H9 (cell line): Measurements from ENCODE around the gene EHD1. TPM values are rescaled to one million over a fixed set of nuclear protein-coding genes. Genes with fewer than 3 reads are reported as not detected.

ENCODE experiments used
- DNase-seq: peaks from one replicate; pipeline ENCODE4 v3.0.0-alpha.2; 2017
- H2AFZ ChIP-seq: one replicate; pipeline ENCODE4 v1.6.1; 2013; ENCODE audit warnings: mild to moderate bottlenecking, low read length, control low read depth, moderate library complexity
- H2AK5ac ChIP-seq: 2 replicates; pipeline ENCODE4 v1.6.1; 2013; ENCODE audit warnings: low read length, control low read depth, mixed read lengths; ENCODE audit not compliant: insufficient read length
- H2BK120ac ChIP-seq: one replicate; pipeline ENCODE4 v1.6.1; 2013; ENCODE audit warnings: low read depth, mild to moderate bottlenecking, low read length, control low read depth, inconsistent platforms; ENCODE audit not compliant: poor library complexity, severe bottlenecking
- H2BK12ac ChIP-seq: 2 replicates; pipeline ENCODE4 v1.6.1; 2013; ENCODE audit warnings: low read length, control low read depth, mixed read lengths, low read depth; ENCODE audit not compliant: insufficient read length
- H2BK15ac ChIP-seq: 2 replicates; pipeline ENCODE4 v1.6.1; 2013; ENCODE audit warnings: low read depth, low read length, control low read depth
- H2BK20ac ChIP-seq: one replicate; pipeline ENCODE4 v1.6.1; 2013; ENCODE audit warnings: low read depth, mild to moderate bottlenecking, low read length, control low read depth, inconsistent platforms; ENCODE audit not compliant: poor library complexity, severe bottlenecking
- H2BK5ac ChIP-seq: 2 replicates; pipeline ENCODE4 v1.6.1; 2013; ENCODE audit warnings: low read length, control low read depth, mixed read lengths; ENCODE audit not compliant: insufficient read length
- H3K14ac ChIP-seq: 2 replicates; pipeline ENCODE4 v1.6.1; 2013; ENCODE audit warnings: low read length, control low read depth; ENCODE audit not compliant: insufficient read depth
- H3K18ac ChIP-seq: 2 replicates; pipeline ENCODE4 v1.6.1; 2013; ENCODE audit warnings: low read depth, mild to moderate bottlenecking, mixed read lengths, low read length, control low read depth; ENCODE audit not compliant: insufficient read length
- H3K23ac ChIP-seq: 2 replicates; pipeline ENCODE4 v1.6.1; 2013; ENCODE audit warnings: low read length, control low read depth, mixed read lengths, low read depth; ENCODE audit not compliant: insufficient read length
- H3K23me2 ChIP-seq: 2 replicates; pipeline ENCODE4 v1.6.1; 2013; ENCODE audit warnings: low read depth, mild to moderate bottlenecking, mixed read lengths, low read length, control low read depth; ENCODE audit not compliant: insufficient read length, poor library complexity, severe bottlenecking
- H3K27ac ChIP-seq: 2 replicates; pipeline ENCODE4 v1.5.1; 2013; ENCODE audit warnings: low read length, control low read depth, mixed read lengths, low read depth; ENCODE audit not compliant: insufficient read length
- H3K27me3 ChIP-seq: 2 replicates; pipeline ENCODE4 v1.6.1; 2013; ENCODE audit warnings: low read length, control low read depth, inconsistent platforms; ENCODE audit not compliant: insufficient read depth
- H3K4ac ChIP-seq: 2 replicates; pipeline ENCODE4 v1.6.1; 2013; ENCODE audit warnings: low read depth, mild to moderate bottlenecking, control low read depth, inconsistent platforms, low read length, moderate library complexity
- H3K4me1 ChIP-seq: 2 replicates; pipeline ENCODE4 v1.6.1; 2013; ENCODE audit warnings: low read length, control low read depth, inconsistent platforms; ENCODE audit not compliant: insufficient read depth
- H3K4me2 ChIP-seq: 2 replicates; pipeline ENCODE4 v1.6.1; 2013; ENCODE audit warnings: low read length, control low read depth, mixed read lengths; ENCODE audit not compliant: insufficient read length, insufficient read depth
- H3K56ac ChIP-seq: 2 replicates; pipeline ENCODE4 v1.6.1; 2013; ENCODE audit warnings: low read depth, mild to moderate bottlenecking, mixed read lengths, low read length, control low read depth; ENCODE audit not compliant: insufficient read length
- H3K79me1 ChIP-seq: 2 replicates; pipeline ENCODE4 v1.6.1; 2013; ENCODE audit warnings: low read depth, mild to moderate bottlenecking, moderate library complexity, low read length, control low read depth, inconsistent platforms; ENCODE audit not compliant: insufficient read depth, poor library complexity, severe bottlenecking
- H3K79me2 ChIP-seq: 2 replicates; pipeline ENCODE4 v1.6.1; 2013; ENCODE audit warnings: low read length, control low read depth, inconsistent platforms; ENCODE audit not compliant: insufficient read depth
- H3K9ac ChIP-seq: 2 replicates; pipeline ENCODE4 v1.6.1; 2013; ENCODE audit warnings: low read length, control low read depth, mixed read lengths; ENCODE audit not compliant: insufficient read length; ENCODE audit errors: extremely low read depth
- H3K9me3 ChIP-seq: one replicate; pipeline ENCODE4 v1.6.1; 2013; ENCODE audit warnings: low read depth, low read length, inconsistent platforms; ENCODE audit not compliant: control insufficient read depth
- H3T11ph ChIP-seq: one replicate; pipeline ENCODE4 v1.6.1; 2013; ENCODE audit warnings: mild to moderate bottlenecking, low read length, control low read depth, inconsistent platforms
- H4K20me1 ChIP-seq: one replicate; pipeline ENCODE4 v1.6.1; 2013; ENCODE audit not compliant: control insufficient read depth, insufficient read length, insufficient read depth
- H4K5ac ChIP-seq: 2 replicates; pipeline ENCODE4 v1.6.1; 2013; ENCODE audit warnings: low read depth, mild to moderate bottlenecking, mixed read lengths, low read length, control low read depth; ENCODE audit not compliant: insufficient read length
- H4K8ac ChIP-seq: replicated peaks from 2 replicates; pipeline ENCODE4 v1.6.1; 2013; ENCODE audit warnings: low read length, control low read depth, mixed read lengths, low read depth; ENCODE audit not compliant: insufficient read length
- H4K91ac ChIP-seq: 2 replicates; pipeline ENCODE4 v1.6.1; 2013; ENCODE audit warnings: low read depth, mild to moderate bottlenecking, moderate library complexity, mixed read lengths, low read length, control low read depth; ENCODE audit not compliant: insufficient read length
- H3K27ac Mint-ChIP-seq, 3 experiments: 2 replicates in 2 of 3; 3 replicates in 1 of 3; pipeline ENCODE4 v1.8.0; 2020 to 2021; ENCODE audit warnings: mixed read lengths in 3 of 3, mild to moderate bottlenecking in 1 of 3, moderate library complexity in 1 of 3
- H3K27me3 Mint-ChIP-seq: 2 replicates; pipeline ENCODE4 v1.8.0; 2021; ENCODE audit warnings: low read depth, mild to moderate bottlenecking, moderate library complexity, mixed read lengths
- H3K36me3 Mint-ChIP-seq, 3 experiments: 2 replicates in 2 of 3; 3 replicates in 1 of 3; pipeline ENCODE4 v1.8.0; 2020 to 2021; ENCODE audit warnings: low read depth in 3 of 3, mixed read lengths in 3 of 3; ENCODE audit not compliant: insufficient read depth in 1 of 3
- H3K4me1 Mint-ChIP-seq, 2 experiments: 2 replicates each; pipeline ENCODE4 v1.8.0; 2020; ENCODE audit warnings: mixed read lengths in 2 of 2
- H3K4me3 Mint-ChIP-seq, 2 experiments: 2 replicates in 1 of 2; 3 replicates in 1 of 2; pipeline ENCODE4 v1.8.0; 2020 to 2021; ENCODE audit warnings: mild to moderate bottlenecking in 2 of 2, mixed read lengths in 2 of 2, moderate library complexity in 1 of 2
- H3K9me3 Mint-ChIP-seq, 2 experiments: 2 replicates in 1 of 2; 3 replicates in 1 of 2; pipeline ENCODE4 v1.8.0; 2020; ENCODE audit warnings: mild to moderate bottlenecking in 2 of 2, mixed read lengths in 2 of 2, moderate library complexity in 1 of 2
- WGBS: extraction: QIAGEN DNeasy Blood & Tissue Kit; methylation state at CpG from one replicate; pipeline ENCODE4 v1.1.7; 2013; ENCODE audit warnings: missing lambda C conversion rate, low lambda C conversion rate, mixed read lengths; ENCODE audit not compliant: insufficient read length; ENCODE audit errors: extremely low coverage; 5-methylcytosine and 5-hydroxymethylcytosine counted together
- total RNA-seq: library from RNA; stranded (reverse); gene quantifications from 2 replicates; pipeline ENCODE4 v1.2.1, GENCODE V29; 2021
- TF ChIP-seq, protein P1 (sequence below): fragments of 200-600 bp; sonication (generic); conservative IDR thresholded peaks from 3 replicates; pipeline ENCODE4 v1.8.0; 2021; ENCODE audit warnings: antibody characterized with exemption, mild to moderate bottlenecking

Gene EHD1
- total RNA-seq, 1 experiment from 2014 or later: 31.0 TPM

DNA sequence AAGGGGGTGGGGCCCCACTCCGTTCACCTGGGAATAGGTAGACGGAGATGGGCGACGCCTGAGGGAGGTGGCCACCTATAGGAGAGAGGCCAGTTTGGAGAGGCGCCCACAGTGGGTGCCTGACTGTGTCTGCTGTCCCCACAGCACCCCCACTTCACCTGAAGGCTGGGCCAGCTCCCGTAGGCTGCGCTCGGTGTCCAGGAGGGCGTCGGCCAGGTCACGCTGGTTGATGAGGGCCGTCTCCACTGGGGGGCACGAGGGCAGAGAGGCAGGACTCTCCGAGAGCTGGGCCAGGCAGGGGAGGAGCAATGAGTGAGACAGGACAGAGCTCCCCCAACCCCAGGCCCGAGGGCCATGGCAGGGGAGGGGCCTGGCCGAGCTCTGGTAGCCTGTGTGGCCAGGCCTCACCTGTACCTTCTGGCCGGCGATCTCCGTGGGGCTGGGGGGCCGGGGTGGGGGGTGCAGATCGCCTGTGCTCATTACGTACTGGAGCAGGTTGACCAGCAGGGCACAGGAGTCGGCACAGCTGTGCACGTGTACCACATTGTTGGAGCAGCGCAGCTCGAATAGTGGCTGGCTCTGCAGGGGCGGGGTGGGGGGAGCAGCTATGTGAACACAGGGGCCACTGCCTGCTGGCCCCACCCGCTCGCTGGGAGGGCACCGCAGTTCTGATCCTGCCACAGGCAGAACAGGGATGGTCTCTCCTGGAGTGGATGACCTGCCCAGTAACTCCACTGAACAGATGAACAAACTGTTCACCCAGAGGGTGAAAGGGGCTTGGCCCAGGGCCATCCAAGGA is 23.9 kb upstream of the EHD1 start:
- Histone ChIP-seq H4K20me1 (no peaks in the 10 kb centered on the region), H3K4me2 (no peak overlapping the region), H3K23me2 (no peaks in the 10 kb centered on the region), H3K23ac (no peak overlapping the region), H2AK5ac (no peak overlapping the region), H3T11ph (no peak overlapping the region), H3K9me3 (no peaks in the 10 kb centered on the region), H3K9ac (no peak overlapping the region), H3K56ac (no peak overlapping the region), H2AFZ (no peak overlapping the region), H3K18ac (no peak overlapping the region), H4K5ac (no peak overlapping the region), H2BK20ac (no peak overlapping the region), H4K8ac (no peak overlapping the region), H2BK15ac (no peak overlapping the region; the same call in 1 of the 2 replicates), H2BK5ac (no peak overlapping the region), H3K4ac (no peak overlapping the region), H4K91ac (no peak overlapping the region), H2BK12ac (no peak overlapping the region), H3K79me2 (no peaks in the 10 kb centered on the region), H3K27ac (no peak overlapping the region), H3K4me1 (no peaks in the 10 kb centered on the region), H2BK120ac (no peak overlapping the region), H3K27me3 (no peaks in the 10 kb centered on the region), H3K14ac (no peak overlapping the region), H3K79me1 (no peaks in the 10 kb centered on the region)
- Mint-ChIP-seq H3K4me1 (no peaks in the 10 kb centered on the region), H3K36me3 (peaks cover 6 to 44% (median 39%) of the 10 kb centered on the region in 3 experiments; a peak in 6 of 7 replicates), H3K27me3 (no peaks in the 10 kb centered on the region), H3K27ac (no peak overlapping the region), H3K9me3 (no peaks in the 10 kb centered on the region), H3K4me3 (no peak overlapping the region)
- DNase-seq: no peak
- no CpG with 5 or more reads among the region's 30 CpGs for WGBS
- TF ChIP-seq, protein P1, sequence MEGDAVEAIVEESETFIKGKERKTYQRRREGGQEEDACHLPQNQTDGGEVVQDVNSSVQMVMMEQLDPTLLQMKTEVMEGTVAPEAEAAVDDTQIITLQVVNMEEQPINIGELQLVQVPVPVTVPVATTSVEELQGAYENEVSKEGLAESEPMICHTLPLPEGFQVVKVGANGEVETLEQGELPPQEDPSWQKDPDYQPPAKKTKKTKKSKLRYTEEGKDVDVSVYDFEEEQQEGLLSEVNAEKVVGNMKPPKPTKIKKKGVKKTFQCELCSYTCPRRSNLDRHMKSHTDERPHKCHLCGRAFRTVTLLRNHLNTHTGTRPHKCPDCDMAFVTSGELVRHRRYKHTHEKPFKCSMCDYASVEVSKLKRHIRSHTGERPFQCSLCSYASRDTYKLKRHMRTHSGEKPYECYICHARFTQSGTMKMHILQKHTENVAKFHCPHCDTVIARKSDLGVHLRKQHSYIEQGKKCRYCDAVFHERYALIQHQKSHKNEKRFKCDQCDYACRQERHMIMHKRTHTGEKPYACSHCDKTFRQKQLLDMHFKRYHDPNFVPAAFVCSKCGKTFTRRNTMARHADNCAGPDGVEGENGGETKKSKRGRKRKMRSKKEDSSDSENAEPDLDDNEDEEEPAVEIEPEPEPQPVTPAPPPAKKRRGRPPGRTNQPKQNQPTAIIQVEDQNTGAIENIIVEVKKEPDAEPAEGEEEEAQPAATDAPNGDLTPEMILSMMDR: no peak
